IMR-90 (cell line): ENCODE results near the gene GPR137. TPM values are rescaled to one million over a fixed set of nuclear protein-coding genes. Genes with fewer than 3 reads are reported as not detected.

Experiments used
- ATAC-seq: fragments of 200-7000 bp; cut with Tn5 transposase; 2 replicates; pipeline ENCODE4 v1.9.1; 2020; ENCODE audit warnings: low read depth, mild to moderate bottlenecking, moderate library complexity
- BruUV-seq: library from RNA; stranded (reverse); fragments of 400-500 nt; replicated peaks from 2 replicates; lab custom pipeline; 2021; lab: Mats Ljungman, UMichigan
- CTCF ChIA-PET: fragments of 300-600 bp; formaldehyde crosslinking; extraction: SDS; loops from one replicate; lab custom pipeline; 2021; ENCODE audit warnings: antibody characterized with exemption; lab: Yijun Ruan, JAX
- POLR2A ChIA-PET: fragments of 300-600 bp; sonication (Branson Sonifier 250); formaldehyde crosslinking; loops from one replicate; lab custom pipeline; 2022; ENCODE audit warnings: antibody characterized with exemption; ENCODE audit not compliant: unreplicated experiment; lab: Charles Lee
- DNase-seq: peaks from one replicate; pipeline ENCODE4 v3.0.0; 2013
- H2AFZ ChIP-seq: replicated peaks from 2 replicates; pipeline ENCODE3; 2013; ENCODE audit warnings: low read length, mild to moderate bottlenecking; ENCODE audit not compliant: poor library complexity
- H2AK5ac ChIP-seq: 2 replicates; pipeline ENCODE4 v1.6.1; 2013; ENCODE audit warnings: low read depth, low read length, inconsistent platforms
- H2AK9ac ChIP-seq: replicated peaks from 2 replicates; pipeline ENCODE3; 2013; ENCODE audit warnings: mild to moderate bottlenecking, low read depth, low read length, moderate library complexity; ENCODE audit not compliant: poor library complexity
- H2BK120ac ChIP-seq: 2 replicates; pipeline ENCODE4 v1.6.1; 2013; ENCODE audit warnings: low read depth, low read length, inconsistent platforms
- H2BK15ac ChIP-seq: 3 replicates; pipeline ENCODE4 v1.6.1; 2013; ENCODE audit warnings: low read depth, low read length, inconsistent platforms
- H2BK20ac ChIP-seq: 2 replicates; pipeline ENCODE4 v1.6.1; 2013; ENCODE audit warnings: low read depth, mild to moderate bottlenecking, inconsistent platforms, low read length, moderate library complexity
- H2BK5ac ChIP-seq: 2 replicates; pipeline ENCODE4 v1.6.1; 2013; ENCODE audit warnings: mild to moderate bottlenecking, low read depth, low read length, inconsistent platforms; ENCODE audit not compliant: poor library complexity, severe bottlenecking
- H3K14ac ChIP-seq: replicated peaks from 2 replicates; pipeline ENCODE4 v1.6.1; 2013; ENCODE audit warnings: low read depth, low read length, inconsistent platforms
- H3K18ac ChIP-seq: 2 replicates; pipeline ENCODE4 v1.6.1; 2013; ENCODE audit warnings: low read depth, low read length, control low read depth
- H3K23ac ChIP-seq: 2 replicates; pipeline ENCODE4 v1.6.1; 2013; ENCODE audit warnings: low read depth, low read length, inconsistent platforms
- H3K27ac ChIP-seq: 2 replicates; pipeline ENCODE4 v1.5.1; 2013; ENCODE audit warnings: mild to moderate bottlenecking, control low read depth, low read length; ENCODE audit not compliant: insufficient read depth
- H3K27me3 ChIP-seq: 2 replicates; pipeline ENCODE4 v1.6.1; 2013; ENCODE audit warnings: low read length; ENCODE audit not compliant: control insufficient read depth, insufficient read depth
- H3K36me3 ChIP-seq: 2 replicates; pipeline ENCODE4 v1.6.1; 2013; ENCODE audit warnings: low read length, mixed read lengths; ENCODE audit not compliant: control insufficient read depth, insufficient read depth
- H3K4ac ChIP-seq: 2 replicates; pipeline ENCODE4 v1.6.1; 2013; ENCODE audit warnings: low read depth, low read length, inconsistent platforms
- H3K4me1 ChIP-seq: 2 replicates; pipeline ENCODE4 v1.6.1; 2013; ENCODE audit warnings: low read length, mixed read lengths; ENCODE audit not compliant: control insufficient read depth, insufficient read depth
- H3K4me2 ChIP-seq: 2 replicates; pipeline ENCODE4 v1.6.1; 2013; ENCODE audit warnings: low read depth, mild to moderate bottlenecking, control low read depth, low read length, moderate library complexity
- H3K4me3 ChIP-seq: 2 replicates; pipeline ENCODE4 v1.5.1; 2013; ENCODE audit warnings: low read depth, mild to moderate bottlenecking, control low read depth, low read length, moderate library complexity; ENCODE audit not compliant: insufficient read depth
- H3K56ac ChIP-seq: 2 replicates; pipeline ENCODE4 v1.6.1; 2013; ENCODE audit warnings: low read length, inconsistent platforms; ENCODE audit not compliant: insufficient read depth; ENCODE audit errors: extremely low read depth
- H3K79me1 ChIP-seq, 2 experiments: 2 replicates each; pipeline ENCODE4 v1.6.1; 2013; ENCODE audit warnings: low read length in 2 of 2, inconsistent platforms in 1 of 2, low read depth in 1 of 2
- H3K9ac ChIP-seq: 2 replicates; pipeline ENCODE4 v1.6.1; 2013; ENCODE audit warnings: low read depth, low read length, control low read depth
- H3K9me1 ChIP-seq: 2 replicates; pipeline ENCODE4 v1.6.1; 2013; ENCODE audit warnings: low read length, inconsistent platforms; ENCODE audit not compliant: insufficient read depth
- H3K9me3 ChIP-seq: 2 replicates; pipeline ENCODE4 v1.6.1; 2013; ENCODE audit warnings: low read length; ENCODE audit not compliant: control insufficient read depth, insufficient read depth
- H4K20me1 ChIP-seq: 2 replicates; pipeline ENCODE4 v1.6.1; 2013; ENCODE audit warnings: low read length, inconsistent platforms; ENCODE audit not compliant: insufficient read depth
- H4K5ac ChIP-seq: 2 replicates; pipeline ENCODE4 v1.6.1; 2013; ENCODE audit warnings: mild to moderate bottlenecking, low read depth, low read length, control low read depth
- H4K8ac ChIP-seq, 2 experiments: 2 replicates each; pipeline ENCODE4 v1.6.1; 2013; ENCODE audit warnings: low read depth in 2 of 2, low read length in 2 of 2, control low read depth in 1 of 2, inconsistent platforms in 1 of 2
- H4K91ac ChIP-seq: 2 replicates; pipeline ENCODE4 v1.6.1; 2013; ENCODE audit warnings: low read depth, low read length, inconsistent platforms; ENCODE audit not compliant: insufficient read depth
- BHLHE40 ChIP-seq: fragments of 150-350 bp; IDR thresholded peaks from 2 replicates; pipeline ENCODE4 v1.6.1; 2016; ENCODE audit warnings: mild to moderate bottlenecking, low read depth, low read length
- CEBPB ChIP-seq: IDR thresholded peaks from 2 replicates; pipeline ENCODE4 v1.6.1; 2012; ENCODE audit warnings: low read depth, low read length, improper control_type of control experiment
- CTCF ChIP-seq: conservative IDR thresholded peaks from 2 replicates; pipeline ENCODE4 v1.5.1; 2012; ENCODE audit warnings: mild to moderate bottlenecking, low read depth, low read length, improper control_type of control experiment
- MAFK ChIP-seq: IDR thresholded peaks from 2 replicates; pipeline ENCODE4 v1.6.1; 2012; ENCODE audit warnings: low read depth, low read length, improper control_type of control experiment
- MAZ ChIP-seq: IDR thresholded peaks from 2 replicates; pipeline ENCODE4 v1.6.1; 2012; ENCODE audit warnings: low read depth, mild to moderate bottlenecking, low read length, improper control_type of control experiment, moderate library complexity, borderline replicate concordance
- MXI1 ChIP-seq: IDR thresholded peaks from 2 replicates; pipeline ENCODE4 v1.6.1; 2012; ENCODE audit warnings: low read depth, mild to moderate bottlenecking, low read length, moderate library complexity, borderline replicate concordance
- RAD21 ChIP-seq: IDR thresholded peaks from 2 replicates; pipeline ENCODE4 v1.6.1; 2012; ENCODE audit warnings: low read length, improper control_type of control experiment
- RCOR1 ChIP-seq: IDR thresholded peaks from 2 replicates; pipeline ENCODE4 v1.6.1; 2012; ENCODE audit warnings: mild to moderate bottlenecking, low read length, improper control_type of control experiment; ENCODE audit not compliant: insufficient replicate concordance
- SMC3 ChIP-seq: fragments of 150-350 bp; IDR thresholded peaks from 2 replicates; pipeline ENCODE4 v1.6.1; 2016; ENCODE audit warnings: low read depth, mild to moderate bottlenecking, antibody characterized with exemption, low read length, moderate library complexity
- WGBS, 2 experiments: methylation state at CpG; one replicate each; pipeline versions ENCODE4 v1.1.5 to v1.1.7; 2013; ENCODE audit warnings: missing lambda C conversion rate in 2 of 2; ENCODE audit not compliant: insufficient read length in 1 of 2; ENCODE audit errors: extremely low coverage in 2 of 2; 5-methylcytosine and 5-hydroxymethylcytosine counted together
- dilution Hi-C: fragments of 300-500 bp; cut with HindIII; formaldehyde crosslinking; loops from one replicate; pipeline ENCODE4 v1.14.3; 2018; ENCODE audit warnings: low sequenced_read_pairs; ENCODE audit not compliant: unreplicated experiment
- in situ Hi-C: fragments of 300-500 bp; cut with MboI; formaldehyde crosslinking; loops from 3 replicates; pipeline ENCODE4 v1.14.3; 2019; ENCODE audit warnings: low sequenced_read_pairs, inconsistent platforms, mixed read lengths
- intact Hi-C: fragments of 100-400 bp; cut with micrococcal nuclease; formaldehyde crosslinking; loops from 2 replicates; pipeline ENCODE4 v1.10.0; 2022
- polyA plus RNA-seq, 3 experiments: library from polyadenylated mRNA; depleted of rRNA; stranded (reverse); fragments of >200 nt; gene quantifications; 2 replicates each; pipeline ENCODE4 v1.2.3, GENCODE V29; 2012; ENCODE audit warnings: low replicate concordance in 1 of 3
- total RNA-seq: library from RNA; depleted of rRNA; stranded (reverse); fragments of >200 nt; gene quantifications from 2 replicates; pipeline ENCODE4 v1.2.3, GENCODE V29; 2012

The GPR137 gene
- total and polyA plus RNA-seq, 2 of the 4 experiments (the other 2 are of a cell fraction): 3.6 to 26.0 TPM

DNA sequence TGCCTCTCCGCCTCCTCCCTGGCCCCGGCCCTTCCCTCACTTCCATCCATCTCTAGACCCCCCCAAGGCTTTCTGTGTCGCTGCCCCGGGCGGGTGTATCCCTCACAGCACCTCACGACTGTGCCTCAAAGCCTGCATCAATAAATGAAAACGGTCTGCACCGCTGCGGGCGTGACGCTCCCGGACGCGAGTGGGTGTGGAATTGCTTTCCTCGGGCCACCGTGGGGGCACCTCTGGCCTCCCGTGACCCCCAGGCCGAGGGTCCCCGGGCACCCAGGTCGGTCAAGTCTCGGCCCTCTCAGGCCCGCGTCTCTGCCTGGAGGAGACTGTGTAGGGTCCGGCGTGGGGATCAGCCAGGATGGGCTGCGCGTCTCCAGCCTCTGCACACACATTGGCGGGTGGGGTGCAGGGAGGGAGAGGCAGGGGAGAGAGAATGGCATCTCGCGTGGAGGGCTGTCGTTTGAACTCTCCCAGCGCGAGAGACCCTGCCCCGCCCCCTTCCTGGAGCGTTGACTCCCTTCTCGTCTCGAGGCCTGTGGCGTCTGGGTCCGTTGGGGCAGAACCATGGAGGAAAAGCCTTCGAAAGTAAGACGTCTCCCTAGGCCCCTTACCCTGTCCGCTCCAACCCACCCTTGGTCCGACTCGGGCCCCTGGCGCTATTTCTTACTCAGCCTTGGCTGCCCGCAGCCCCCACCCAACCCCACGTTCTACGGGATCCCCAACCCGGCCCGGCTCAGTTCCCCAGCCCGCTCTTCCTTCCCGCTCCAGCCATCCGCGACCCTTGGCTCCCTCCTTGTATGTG is 14.4 kb downstream of the GPR137 start, which contains the start of gene CATSPERZ:
Gene CATSPERZ (plus strand): TSS at position 512 of the 802 bp plus-strand sequence. CDS start 53 bp downstream, at position 565.
- POLR2A ChIA-PET: interaction anchor here (0.9 kb wide), 1 partner anchor 96 kb away, joined by 5 read pairs; no protein-coding TSS in a partner anchor

More for the DNA sequence above, 14.4 kb downstream of the GPR137 start, which contains the start of gene CATSPERZ:
- no peak within 1 kb of the TSS for H4K91ac ChIP-seq
- H3K79me1 ChIP-seq: no peaks in the 10 kb centered on the region
- DNase-seq (no peak), ATAC-seq (no peak)
- H3K14ac ChIP-seq: no peak within 1 kb of the TSS
- H2AK5ac ChIP-seq: no peak within 1 kb of the TSS
- no peak within 1 kb of the TSS; the same call in 1 of the 2 replicates for H3K4ac ChIP-seq
- no peak within 1 kb of the TSS for H2BK20ac ChIP-seq
- peak within 1 kb of the TSS; percentile 86 for H2AK9ac ChIP-seq
- H2BK15ac ChIP-seq: no peak within 1 kb of the TSS
- no peak within 1 kb of the TSS for H3K9ac ChIP-seq
- intact Hi-C loops: loop anchor here (10.0 kb wide), 1 partner anchor 295 kb away; no protein-coding TSS in a partner anchor
- peaks cover 11% of the 10 kb centered on the region; the same call in 1 of the 2 replicates for H4K20me1 ChIP-seq
- no peak within 1 kb of the TSS for H3K56ac ChIP-seq
- H2AFZ ChIP-seq: peak within 1 kb of the TSS; percentile 90
- peak within 1 kb of the TSS; percentile 34 for H3K4me3 ChIP-seq
- H3K27ac ChIP-seq: no peak within 1 kb of the TSS
- WGBS, 2 experiments: 17% methylated on average over 22 of the region's 54 CpGs; no CpG with 5 or more reads in 1 of the 2 experiments
- TF ChIP-seq BHLHE40 (no peak), RAD21 (no peak), RCOR1 (no peak), CEBPB (no peak), MAFK (no peak), CTCF (no peak), SMC3 (no peak), MAZ (no peak), MXI1 (no peak)
- no TSS peak for BruUV-seq
- CTCF ChIA-PET: interaction anchor here (0.6 to 2.5 kb wide), 12 partner anchors 7 to 156 kb away, joined by 3 to 12 read pairs (median 5); partner anchors contain the start of genes FERMT3, FKBP2, NUDT22 and PPP1R14B
- peaks cover 58% of the 10 kb centered on the region for H3K27me3 ChIP-seq
- peak within 1 kb of the TSS in 1 of 2 experiments; percentile 56; a peak in 1 of 4 replicates for H4K8ac ChIP-seq
- H2BK120ac ChIP-seq: no peak within 1 kb of the TSS
- H3K9me1 ChIP-seq: no peaks in the 10 kb centered on the region
- H3K4me2 ChIP-seq: peak within 1 kb of the TSS; percentile 78
- dilution Hi-C loops: no loop called here
- H3K23ac ChIP-seq: peak within 1 kb of the TSS; percentile 46
- no peaks in the 10 kb centered on the region for H3K9me3 ChIP-seq
- no peak within 1 kb of the TSS for H2BK5ac ChIP-seq
- no peak within 1 kb of the TSS for H3K18ac ChIP-seq
- in situ Hi-C loops: loop anchor here (5.0 kb wide), 1 partner anchor 98 kb away; no protein-coding TSS in a partner anchor
- no peaks in the 10 kb centered on the region for H3K36me3 ChIP-seq
- H3K4me1 ChIP-seq: peaks cover 6% of the 10 kb centered on the region
- H4K5ac ChIP-seq: no peak within 1 kb of the TSS
